Ectodermal cell (in vitro differentiated cells): ENCODE data around the gene KRT34.
"Not testable (repeated sequence)": the region's sequence is repeated elsewhere in the genome, so short reads cannot be mapped to it uniquely, and the experiment has no call there.

Source experiments
- H3K27ac ChIP-seq: 2 replicates; pipeline ENCODE4 v1.7.0; 2013; ENCODE audit warnings: mild to moderate bottlenecking, low read depth, low read length; ENCODE audit not compliant: insufficient read depth, poor library complexity, severe bottlenecking
- H3K27me3 ChIP-seq: 2 replicates; pipeline ENCODE4 v1.7.0; 2013; ENCODE audit warnings: mild to moderate bottlenecking, low read length; ENCODE audit not compliant: insufficient read depth, control insufficient read depth, poor library complexity, severe bottlenecking
- H3K36me3 ChIP-seq: one replicate; pipeline ENCODE4 v1.7.0; 2013; ENCODE audit warnings: low read length; ENCODE audit not compliant: control insufficient read depth, insufficient read depth
- H3K4me1 ChIP-seq: one replicate; pipeline ENCODE4 v1.7.0; 2013; ENCODE audit warnings: low read length; ENCODE audit not compliant: control insufficient read depth, insufficient read depth
- H3K4me3 ChIP-seq: 2 replicates; pipeline ENCODE4 v1.7.0; 2013; ENCODE audit warnings: low read depth, low read length, control low read depth; ENCODE audit not compliant: insufficient read depth
- H3K9me3 ChIP-seq: 2 replicates; pipeline ENCODE4 v1.7.0; 2013; ENCODE audit warnings: mild to moderate bottlenecking, low read length, moderate library complexity; ENCODE audit not compliant: control insufficient read depth
- WGBS, 2 experiments: methylation state at CpG; one replicate each; pipeline ENCODE4 v1.1.7; 2013; ENCODE audit warnings: missing lambda C conversion rate in 2 of 2; 5-methylcytosine and 5-hydroxymethylcytosine counted together

KRT34 gene

GRCh38 chr17:41369023-41369422, 13.1 kb downstream of the KRT34 start:
- Histone ChIP-seq H3K4me3 (no peak overlapping the region), H3K36me3 (no peaks in the 10 kb centered on the region), H3K9me3 (no peaks in the 10 kb centered on the region), H3K4me1 (no peaks in the 10 kb centered on the region), H3K27me3 (no peaks in the 10 kb centered on the region), H3K27ac (no peak overlapping the region)
- WGBS, 2 experiments, result 96 to 100% methylated on average over 2 of the region's 2 CpGs

DNA sequence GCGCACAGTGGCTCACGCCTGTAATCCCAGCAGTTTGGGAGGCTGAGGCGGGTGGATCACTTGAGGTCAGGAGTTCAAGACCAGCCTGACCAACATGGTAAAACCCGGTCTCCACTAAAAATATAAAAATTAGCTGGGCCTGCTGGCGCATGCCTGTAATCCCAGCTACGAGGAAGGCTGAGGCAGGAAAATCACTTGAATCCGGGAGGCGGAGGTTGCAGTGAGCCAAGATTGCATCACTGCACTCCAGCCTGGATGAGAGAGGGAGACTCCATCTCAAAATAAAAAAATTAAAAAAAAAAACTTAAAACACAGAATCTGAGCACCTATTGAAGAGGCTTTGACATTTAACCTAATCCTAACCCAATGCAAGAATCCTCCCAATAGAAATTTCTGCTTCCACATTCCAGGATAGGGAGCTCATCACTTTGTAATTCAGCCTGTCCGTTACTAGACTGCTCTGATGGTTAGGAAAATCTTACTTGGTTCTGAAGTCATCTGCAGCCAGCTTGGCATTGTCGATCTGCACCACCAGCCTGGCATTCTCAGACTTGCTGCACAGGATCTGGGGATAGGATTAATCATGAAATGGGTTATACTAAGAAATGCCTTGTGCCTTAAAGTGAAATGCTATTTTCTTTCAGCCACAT, 14.6 kb downstream of the KRT34 start:
- Histone ChIP-seq H3K4me1 (no peaks in the 10 kb centered on the region), H3K9me3 (no peaks in the 10 kb centered on the region), H3K4me3 (no peak overlapping the region), H3K36me3 (no peaks in the 10 kb centered on the region), H3K27me3 (no peaks in the 10 kb centered on the region), H3K27ac (no peak overlapping the region)
- 81 to 83% methylated on average over 10 of the region's 10 CpGs for WGBS, 2 experiments

GRCh38 chr17:41366070-41366469, 16.0 kb downstream of the KRT34 start:
- Histone ChIP-seq H3K4me1 (no peaks in the 10 kb centered on the region), H3K4me3 (no peak overlapping the region), H3K9me3 (no peaks in the 10 kb centered on the region), H3K27ac (no peak overlapping the region), H3K36me3 (no peaks in the 10 kb centered on the region), H3K27me3 (no peaks in the 10 kb centered on the region)

GRCh38 chr17:41363881-41364280, 18.2 kb downstream of the KRT34 start:
- no peak overlapping the region for H3K4me3 ChIP-seq
- no peaks in the 10 kb centered on the region for H3K9me3 ChIP-seq
- no peaks in the 10 kb centered on the region for H3K27me3 ChIP-seq
- H3K27ac ChIP-seq, result no peak overlapping the region
- 91 to 95% methylated on average over 2 of the region's 2 CpGs for WGBS, 2 experiments
- no peaks in the 10 kb centered on the region for H3K36me3 ChIP-seq
- no peaks in the 10 kb centered on the region for H3K4me1 ChIP-seq

- H3K4me1 ChIP-seq, result no peaks in the 10 kb centered on the region
- H3K9me3 ChIP-seq, result no peaks in the 10 kb centered on the region
- H3K27ac ChIP-seq, result no peak overlapping the region
- H3K4me3 ChIP-seq, result no peak overlapping the region
- no peaks in the 10 kb centered on the region for H3K27me3 ChIP-seq
- WGBS, 2 experiments, result 92 to 93% methylated on average over 5 of the region's 5 CpGs
- no peaks in the 10 kb centered on the region for H3K36me3 ChIP-seq
Observed at GRCh38 chr17:41360296-41360995, 21.7 kb downstream of the KRT34 start.

GRCh38 chr17:41354536-41354935, 27.6 kb downstream of the KRT34 start:
- Histone ChIP-seq H3K9me3 (no peaks in the 10 kb centered on the region), H3K27ac (no peak overlapping the region), H3K4me3 (no peak overlapping the region), H3K27me3 (no peaks in the 10 kb centered on the region), H3K36me3 (no peaks in the 10 kb centered on the region), H3K4me1 (no peaks in the 10 kb centered on the region)
- 95 to 100% methylated on average over 4 of the region's 4 CpGs for WGBS, 2 experiments

- Histone ChIP-seq H3K27ac (no peak overlapping the region), H3K4me3 (no peak overlapping the region), H3K9me3 (no peaks in the 10 kb centered on the region), H3K36me3 (no peaks in the 10 kb centered on the region), H3K4me1 (no peaks in the 10 kb centered on the region), H3K27me3 (no peaks in the 10 kb centered on the region)
- 89 to 91% methylated on average over 7 of the region's 7 CpGs for WGBS, 2 experiments
Observed at GRCh38 chr17:41352597-41353366, 29.3 kb downstream of the KRT34 start.

DNA sequence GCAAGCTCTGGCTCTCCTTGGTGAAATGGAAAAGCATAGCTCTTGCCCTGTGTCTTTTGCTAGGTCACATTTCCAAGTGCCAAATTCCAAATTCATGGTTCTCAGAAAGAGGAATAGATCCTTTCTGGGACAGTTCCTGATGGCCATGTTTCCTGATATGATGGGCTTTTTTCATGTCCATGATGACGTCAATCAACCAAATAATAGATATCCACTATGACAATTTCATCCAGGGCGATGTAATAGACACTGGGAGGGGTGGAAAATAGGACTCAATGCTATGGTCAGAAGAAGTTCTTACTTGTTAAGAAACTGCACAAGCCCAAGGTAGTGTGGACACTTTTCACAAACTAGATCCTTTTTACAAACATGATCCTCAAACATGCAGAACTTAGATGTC, 30.9 kb downstream of the KRT34 start:
- whole genome bisulfite sequencing, 2 experiments, result 89 to 100% methylated on average over 2 of the region's 2 CpGs
- H3K27ac ChIP-seq, result no peak overlapping the region
- no peaks in the 10 kb centered on the region for H3K9me3 ChIP-seq
- no peaks in the 10 kb centered on the region for H3K36me3 ChIP-seq
- no peaks in the 10 kb centered on the region for H3K27me3 ChIP-seq
- H3K4me3 ChIP-seq, result no peak overlapping the region
- no peaks in the 10 kb centered on the region for H3K4me1 ChIP-seq

DNA sequence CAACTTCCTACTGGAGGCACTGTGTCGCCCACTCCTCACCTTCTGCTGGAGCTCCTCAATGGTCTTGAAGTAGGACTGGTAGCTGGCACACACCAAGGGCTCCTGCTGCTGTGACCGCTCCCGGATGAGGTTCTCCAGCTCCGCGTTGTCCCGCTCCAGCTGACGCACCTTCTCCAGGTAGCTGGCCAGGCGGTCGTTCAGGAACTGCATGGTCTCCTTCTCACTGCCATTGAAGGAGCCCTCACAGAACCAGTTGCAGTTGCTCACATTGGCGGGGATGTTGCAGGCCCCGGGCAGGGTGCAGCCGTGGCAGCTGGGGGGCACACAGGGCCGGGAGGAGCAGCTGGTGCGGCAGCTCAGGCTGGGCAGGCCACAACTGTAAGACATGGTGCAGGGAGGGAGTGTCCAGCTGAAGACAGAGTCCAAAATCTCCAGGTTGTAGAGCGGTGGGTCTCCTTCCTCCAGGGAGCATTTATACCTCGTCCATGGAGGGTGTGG, 31.7 kb downstream of the KRT34 start, which contains the start of gene KRT33A:
TSS of gene KRT33A (minus strand) at position 448 of the 498 bp plus-strand sequence. CDS start at position 387, 61 bp downstream.
- H3K9me3 ChIP-seq, H3K4me1 ChIP-seq, H3K27ac ChIP-seq, H3K27me3 ChIP-seq, H3K4me3 ChIP-seq, H3K36me3 ChIP-seq: not testable (repeated sequence)
- WGBS, 2 experiments, result 90 to 92% methylated on average over 16 of the region's 16 CpGs
